HEK293T (cell line): ENCODE measurements around the gene EFNA5.
"Not testable (repeated sequence)": the region's sequence is repeated elsewhere in the genome, so short reads cannot be mapped to it uniquely, and the experiment has no call there.

Experiments used
- CTCF ChIA-PET: fragments of 350-600 bp; formaldehyde crosslinking; extraction: SDS; loops from one replicate; lab custom pipeline; 2021; ENCODE audit warnings: antibody characterized with exemption, inconsistent platforms; lab: Yijun Ruan, JAX
- POLR2A ChIA-PET: fragments of 350-600 bp; formaldehyde crosslinking; extraction: SDS; loops from one replicate; lab custom pipeline; 2020; ENCODE audit warnings: antibody characterized with exemption, inconsistent platforms; lab: Yijun Ruan, JAX
- DNase-seq: peaks from one replicate; pipeline ENCODE4 v3.0.0; 2012; ENCODE audit warnings: mixed read lengths; ENCODE audit errors: extremely low spot score
- ARNT ChIP-seq: fragments of 450-650 bp; IDR thresholded peaks from 2 replicates; pipeline ENCODE4 v1.6.1; 2017; ENCODE audit warnings: mild to moderate bottlenecking
- BHLHE40 ChIP-seq: fragments of 450-650 bp; IDR thresholded peaks from 2 replicates; pipeline ENCODE4 v1.6.1; 2016; ENCODE audit warnings: mild to moderate bottlenecking, moderate library complexity, borderline replicate concordance
- CTBP1 ChIP-seq: fragments of 450-650 bp; IDR thresholded peaks from 2 replicates; pipeline ENCODE4 v1.6.1; 2016; ENCODE audit warnings: borderline replicate concordance
- ELF4 ChIP-seq: fragments of 450-650 bp; IDR thresholded peaks from 2 replicates; pipeline ENCODE4 v1.6.1; 2017; ENCODE audit warnings: antibody characterized with exemption
- FOXA1 ChIP-seq: fragments of 450-650 bp; IDR thresholded peaks from 2 replicates; pipeline ENCODE4 v1.6.1; 2016; ENCODE audit warnings: mild to moderate bottlenecking
- FOXK2 ChIP-seq: fragments of 450-650 bp; IDR thresholded peaks from 2 replicates; pipeline ENCODE4 v1.6.1; 2016; ENCODE audit warnings: mild to moderate bottlenecking
- FOXM1 ChIP-seq: fragments of 450-650 bp; IDR thresholded peaks from 2 replicates; pipeline ENCODE4 v1.6.1; 2017; ENCODE audit warnings: mild to moderate bottlenecking, borderline replicate concordance
- HDGF ChIP-seq: fragments of 450-650 bp; IDR thresholded peaks from 2 replicates; pipeline ENCODE4 v1.6.1; 2017; ENCODE audit warnings: antibody characterized with exemption, borderline replicate concordance
- L3MBTL2 ChIP-seq: fragments of 450-650 bp; conservative IDR thresholded peaks from 2 replicates; pipeline ENCODE4 v1.6.1; 2016; ENCODE audit warnings: mild to moderate bottlenecking
- LEF1 ChIP-seq: fragments of 450-650 bp; IDR thresholded peaks from 2 replicates; pipeline ENCODE4 v1.6.1; 2017; ENCODE audit warnings: mild to moderate bottlenecking, borderline replicate concordance
- NFRKB ChIP-seq: fragments of 450-650 bp; IDR thresholded peaks from 2 replicates; pipeline ENCODE4 v1.6.1; 2016; ENCODE audit warnings: mild to moderate bottlenecking, moderate library complexity
- SP1 ChIP-seq: fragments of 450-650 bp; IDR thresholded peaks from 2 replicates; pipeline ENCODE4 v1.6.1; 2017
- SUZ12 ChIP-seq: fragments of 450-650 bp; IDR thresholded peaks from 2 replicates; pipeline ENCODE4 v1.6.1; 2016; ENCODE audit warnings: mild to moderate bottlenecking
- TARDBP ChIP-seq: fragments of 450-650 bp; IDR thresholded peaks from 2 replicates; pipeline ENCODE4 v1.6.1; 2016
- ZNF384 ChIP-seq: fragments of 450-650 bp; IDR thresholded peaks from 2 replicates; pipeline ENCODE4 v1.6.1; 2016
- TF ChIP-seq, protein P1 (sequence below): fragments of 450-650 bp; IDR thresholded peaks from 2 replicates; pipeline ENCODE4 v1.6.1; 2016

The EFNA5 gene

DNA sequence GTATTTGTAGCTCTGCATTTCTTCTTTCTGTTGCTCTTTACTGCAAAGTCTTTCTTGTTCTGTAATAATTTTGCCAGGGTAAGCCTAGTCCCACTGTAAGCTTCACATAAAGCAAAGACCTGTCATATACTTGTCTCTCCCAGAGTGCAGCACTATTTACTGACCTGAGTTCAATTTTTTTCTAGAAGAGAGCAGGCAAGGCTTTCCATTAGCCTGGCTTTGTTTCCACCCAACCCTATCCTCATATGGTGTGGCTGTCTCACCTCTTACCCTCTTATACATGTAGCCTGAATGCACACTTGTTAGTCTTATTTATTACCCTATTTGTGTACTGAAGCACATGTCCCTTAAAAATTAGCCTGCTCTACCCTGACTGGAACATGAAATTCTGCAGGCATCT lies 170.4 kb downstream of the EFNA5 start:
- CTCF ChIA-PET, result interaction anchor here (0.6 kb wide), 1 partner anchor 162 kb away, joined by 3 read pairs; no protein-coding TSS in a partner anchor

GRCh38 chr5:107499776-107500175 lies 171.0 kb downstream of the EFNA5 start:
- CTCF ChIA-PET, result no interaction called here
- DNase-seq, result no peak

More for the DNA sequence above, 170.4 kb downstream of the EFNA5 start:
- no peak for DNase-seq
- POLR2A ChIA-PET, result no interaction called here
- TF ChIP-seq HDGF (no peak), FOXA1 (no peak), BHLHE40 (no peak), SP1 (no peak), TARDBP (no peak), FOXK2 (no peak), L3MBTL2 (no peak), NFRKB (no peak), ARNT (no peak), FOXM1 (no peak), SUZ12 (no peak), ZNF384 (no peak), ELF4 (no peak), LEF1 (no peak)
- TF ChIP-seq, protein P1, sequence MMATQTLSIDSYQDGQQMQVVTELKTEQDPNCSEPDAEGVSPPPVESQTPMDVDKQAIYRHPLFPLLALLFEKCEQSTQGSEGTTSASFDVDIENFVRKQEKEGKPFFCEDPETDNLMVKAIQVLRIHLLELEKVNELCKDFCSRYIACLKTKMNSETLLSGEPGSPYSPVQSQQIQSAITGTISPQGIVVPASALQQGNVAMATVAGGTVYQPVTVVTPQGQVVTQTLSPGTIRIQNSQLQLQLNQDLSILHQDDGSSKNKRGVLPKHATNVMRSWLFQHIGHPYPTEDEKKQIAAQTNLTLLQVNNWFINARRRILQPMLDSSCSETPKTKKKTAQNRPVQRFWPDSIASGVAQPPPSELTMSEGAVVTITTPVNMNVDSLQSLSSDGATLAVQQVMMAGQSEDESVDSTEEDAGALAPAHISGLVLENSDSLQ, result no peak

DNA sequence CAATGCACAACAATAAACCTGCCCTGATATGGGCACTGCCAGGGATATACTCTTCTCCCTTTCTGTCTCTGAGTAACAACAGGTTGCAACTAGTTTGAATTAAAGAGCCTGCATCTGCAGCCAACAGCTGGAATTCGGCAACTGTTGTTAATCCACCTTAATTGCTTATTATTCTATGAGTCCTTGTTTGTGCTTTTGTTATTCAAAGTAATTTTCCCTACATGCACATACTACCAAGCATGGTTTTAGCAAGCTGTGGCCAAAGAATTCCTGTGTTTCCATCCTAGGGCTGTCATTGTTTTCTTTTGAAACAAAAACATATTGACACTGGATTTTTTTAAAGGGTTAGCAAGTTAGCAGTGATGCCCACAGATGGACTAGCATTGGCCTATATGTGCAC lies 171.5 kb downstream of the EFNA5 start:
- no peak for DNase-seq
- TF ChIP-seq, protein P1, result no peak
- TF ChIP-seq ZNF384, result no peak
- TF ChIP-seq ELF4, result no peak
- no peak for TF ChIP-seq TARDBP
- TF ChIP-seq FOXK2, result no peak
- TF ChIP-seq NFRKB, result no peak
- no peak for TF ChIP-seq ARNT
- no peak for TF ChIP-seq SUZ12
- TF ChIP-seq BHLHE40, result no peak
- no peak for TF ChIP-seq HDGF
- TF ChIP-seq FOXA1, result no peak
- no peak for TF ChIP-seq SP1
- TF ChIP-seq L3MBTL2, result no peak
- no peak for TF ChIP-seq FOXM1
- TF ChIP-seq CTBP1, result no peak
- TF ChIP-seq LEF1, result no peak
- ChIA-PET POLR2A (no interaction called here), CTCF (no interaction called here)

More at GRCh38 chr5:107499776-107500175, 171.0 kb downstream of the EFNA5 start:
- TF ChIP-seq FOXM1 (no peak), ARNT (no peak), ELF4 (no peak), CTBP1 (no peak), TARDBP (no peak)
- POLR2A ChIA-PET, result no interaction called here

GRCh38 chr5:107496466-107496865 lies 174.3 kb downstream of the EFNA5 start:
- ChIA-PET CTCF (interaction anchor here (0.6 kb wide), 1 partner anchor 440 kb away, joined by 3 read pairs; no protein-coding TSS in a partner anchor), POLR2A (no interaction called here)
- no peak for DNase-seq
- TF ChIP-seq L3MBTL2, result no peak
- no peak for TF ChIP-seq BHLHE40
- TF ChIP-seq, protein P1, result no peak
- no peak for TF ChIP-seq TARDBP
- TF ChIP-seq ARNT, result no peak
- TF ChIP-seq SP1, result no peak
- no peak for TF ChIP-seq LEF1
- TF ChIP-seq ELF4, result no peak
- TF ChIP-seq FOXA1, result no peak
- TF ChIP-seq NFRKB, result no peak
- no peak for TF ChIP-seq ZNF384
- TF ChIP-seq SUZ12, result no peak
- no peak for TF ChIP-seq CTBP1
- TF ChIP-seq HDGF, result no peak
- no peak for TF ChIP-seq FOXK2
- no peak for TF ChIP-seq FOXM1

- CTCF ChIA-PET, DNase-seq, POLR2A ChIA-PET: not testable (repeated sequence)
Measured at GRCh38 chr5:107494129-107494528, 176.6 kb downstream of the EFNA5 start.

- ChIA-PET POLR2A (no interaction called here), CTCF (interaction anchor here (1.2 kb wide), 1 partner anchor 176 kb away, joined by 3 read pairs; no protein-coding TSS in a partner anchor)
- no peak for DNase-seq
- TF ChIP-seq ZNF384 (no peak), ARNT (no peak), FOXA1 (no peak), HDGF (no peak)
Measured at GRCh38 chr5:107487056-107487542, 183.6 kb downstream of the EFNA5 start.
